ENCODE measurements around the gene NOC2L. TPM values are rescaled to one million over a fixed set of nuclear protein-coding genes. Genes with fewer than 3 reads are reported as not detected.
A peak's percentile ranks its signal among the peaks of the same experiment; 100 is the strongest.

NOC2L gene
- total RNA-seq, 2 donors from 2014 or later, result 83.5 to 97.3 TPM

- H3K27me3 ChIP-seq (ENCODE audit: control insufficient read depth, insufficient read depth, low read length, poor library complexity, severe bottlenecking), result peaks cover 54% of the 10 kb centered on the region
- TF ChIP-seq CTCF (conservative IDR thresholded peaks at IDR 0.05), result no peak
- no peaks in the 10 kb centered on the region for H3K9me3 ChIP-seq (ENCODE audit: control insufficient read depth, low read length)
- Mint-ChIP-seq H3K27ac (no peak overlapping the region), H3K4me3 (no peak overlapping the region), H3K36me3 (ENCODE audit: low read depth) (no peaks in the 10 kb centered on the region), H3K4me1 (no peaks in the 10 kb centered on the region), H3K27me3 (ENCODE audit: insufficient read depth) (peaks cover 45% of the 10 kb centered on the region), H3K9me3 (no peaks in the 10 kb centered on the region)
- no peak overlapping the region for H3K9ac ChIP-seq (ENCODE audit: extremely low read depth, low read length, poor library complexity, severe bottlenecking)
- no peak overlapping the region for H3K27ac ChIP-seq (ENCODE audit: low read depth, low read length)
- H3K4me1 ChIP-seq (ENCODE audit: control insufficient read depth, insufficient read depth, low read length), result no peaks in the 10 kb centered on the region
- 92% methylated on average over 20 to 34 of the region's 34 CpGs for WGBS, 2 experiments (ENCODE audit: insufficient coverage in 1 of 2, insufficient read length in 1 of 2)
- no peak for DNase-seq
- no peaks in the 10 kb centered on the region for H3K36me3 ChIP-seq (ENCODE audit: control insufficient read depth, insufficient read depth, low read length)
- no peak overlapping the region for H3K4me3 ChIP-seq (ENCODE audit: low read length)
Measured at GRCh38 chr1:971751-972506, 12.9 kb upstream of the NOC2L start.

- no peak overlapping the region for H3K4me3 ChIP-seq (ENCODE audit: low read length)
- Mint-ChIP-seq H3K27me3 (ENCODE audit: insufficient read depth) (peaks cover 45% of the 10 kb centered on the region), H3K4me1 (no peaks in the 10 kb centered on the region), H3K27ac (no peak overlapping the region), H3K36me3 (ENCODE audit: low read depth) (no peaks in the 10 kb centered on the region), H3K4me3 (no peak overlapping the region), H3K9me3 (no peaks in the 10 kb centered on the region)
- peaks cover 61% of the 10 kb centered on the region for H3K27me3 ChIP-seq (ENCODE audit: control insufficient read depth, insufficient read depth, low read length, poor library complexity, severe bottlenecking)
- 92 to 94% methylated on average over 14 to 38 of the region's 42 CpGs for WGBS, 2 experiments (ENCODE audit: insufficient coverage in 1 of 2, insufficient read length in 1 of 2)
- H3K27ac ChIP-seq (ENCODE audit: low read depth, low read length), result no peak overlapping the region
- no peak overlapping the region for H3K9ac ChIP-seq (ENCODE audit: extremely low read depth, low read length, poor library complexity, severe bottlenecking)
- H3K4me1 ChIP-seq (ENCODE audit: control insufficient read depth, insufficient read depth, low read length), result no peaks in the 10 kb centered on the region
- H3K36me3 ChIP-seq (ENCODE audit: control insufficient read depth, insufficient read depth, low read length), result no peaks in the 10 kb centered on the region
- DNase-seq, result no peak
- TF ChIP-seq CTCF (conservative IDR thresholded peaks at IDR 0.05), result no peak
- H3K9me3 ChIP-seq (ENCODE audit: control insufficient read depth, low read length), result no peaks in the 10 kb centered on the region
Measured at GRCh38 chr1:970973-971730, 12.1 kb upstream of the NOC2L start.

GRCh38 chr1:970242-970972 lies 11.4 kb upstream of the NOC2L start:
- no peaks in the 10 kb centered on the region for H3K36me3 ChIP-seq (ENCODE audit: control insufficient read depth, insufficient read depth, low read length)
- Mint-ChIP-seq H3K4me3 (no peak overlapping the region), H3K36me3 (ENCODE audit: low read depth) (peaks cover 3% of the 10 kb centered on the region), H3K4me1 (no peaks in the 10 kb centered on the region), H3K27ac (no peak overlapping the region), H3K27me3 (ENCODE audit: insufficient read depth) (peaks cover 39% of the 10 kb centered on the region), H3K9me3 (no peaks in the 10 kb centered on the region)
- DNase-seq, result peak; percentile 76
- TF ChIP-seq CTCF (conservative IDR thresholded peaks at IDR 0.05), result no peak
- no peaks in the 10 kb centered on the region for H3K4me1 ChIP-seq (ENCODE audit: control insufficient read depth, insufficient read depth, low read length)
- H3K27me3 ChIP-seq (ENCODE audit: control insufficient read depth, insufficient read depth, low read length, poor library complexity, severe bottlenecking), result peaks cover 58% of the 10 kb centered on the region
- H3K27ac ChIP-seq (ENCODE audit: low read depth, low read length), result no peak overlapping the region
- H3K9me3 ChIP-seq (ENCODE audit: control insufficient read depth, low read length), result no peaks in the 10 kb centered on the region
- WGBS, 2 experiments (ENCODE audit: insufficient coverage in 1 of 2, insufficient read length in 1 of 2), result 69 to 79% methylated on average over 19 to 33 of the region's 33 CpGs
- H3K4me3 ChIP-seq (ENCODE audit: low read length), result no peak overlapping the region
- H3K9ac ChIP-seq (ENCODE audit: extremely low read depth, low read length, poor library complexity, severe bottlenecking), result no peak overlapping the region
